Colon (tissue), 2 donors: ENCODE data around the gene NRSN2.

Experiments used
- FAIRE-seq: peaks from 2 replicates; lab custom pipeline; 2012; peaks lifted over from hg19 to GRCh38; lab: Jason Lieb, UNC
- donor health status: control.
- donor health status: control.

Gene NRSN2

DNA sequence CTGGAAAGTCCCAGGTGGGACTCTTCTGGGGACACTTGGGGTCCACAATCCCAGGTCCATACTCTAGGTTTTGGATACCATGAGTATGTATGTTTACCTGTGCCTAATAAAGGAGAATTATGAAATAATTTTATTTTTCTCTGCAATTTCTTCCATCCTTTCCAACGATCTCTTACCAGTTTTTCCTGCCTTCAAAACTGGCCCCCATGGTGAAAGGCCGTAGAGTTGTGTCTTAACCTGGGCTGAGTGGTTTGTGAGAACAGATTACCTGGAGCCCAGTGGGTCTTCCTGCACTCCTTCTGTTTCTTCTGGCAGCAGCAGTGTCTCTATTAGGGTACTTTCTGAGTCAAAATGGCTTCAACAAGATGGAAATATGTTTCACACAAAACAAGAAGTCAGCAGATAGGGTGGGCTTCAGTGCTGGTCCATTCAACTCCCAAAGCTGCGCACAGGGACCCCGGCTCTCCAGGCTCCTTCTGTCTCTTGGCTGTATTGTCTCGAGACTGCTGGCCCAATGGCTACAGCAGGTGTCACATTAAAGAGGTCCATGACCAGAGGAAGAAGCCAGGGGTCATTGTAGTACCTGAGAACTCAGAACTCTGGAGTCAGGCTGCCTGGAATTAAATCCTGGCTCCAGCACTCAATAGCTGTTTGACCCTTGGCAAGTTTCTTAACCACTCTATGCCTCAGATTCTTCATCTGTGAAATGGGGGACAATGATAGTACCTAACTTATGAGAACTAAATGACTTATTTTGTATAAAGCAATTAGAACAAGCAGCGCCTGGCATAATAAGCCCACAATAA, 50.7 kb downstream of the NRSN2 start:
- no peak for FAIRE-seq

DNA sequence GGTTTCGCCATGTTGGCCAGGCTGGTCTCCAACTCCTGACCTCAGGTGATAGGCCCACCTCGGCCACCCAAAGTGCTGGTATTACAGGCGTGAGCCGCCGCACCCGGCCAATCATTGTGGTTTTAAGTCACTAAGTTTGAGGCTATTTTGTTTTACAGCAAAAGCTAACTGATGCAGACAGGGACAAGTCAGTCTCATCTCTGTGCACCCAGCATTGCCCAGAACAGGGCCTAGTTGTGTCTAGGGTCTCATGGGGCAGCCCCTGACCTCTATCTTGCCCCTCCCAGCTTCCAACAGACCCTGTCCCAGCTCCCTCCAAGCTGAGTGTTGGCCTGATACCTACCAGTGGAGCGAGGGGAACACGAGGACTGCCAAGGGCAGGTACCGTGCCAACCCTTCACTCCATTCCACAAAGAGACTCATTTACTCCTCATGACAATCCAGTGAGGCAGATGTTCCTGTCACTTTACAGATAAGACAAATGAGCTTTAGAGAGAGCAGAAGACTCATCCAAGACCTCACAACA, 52.3 kb downstream of the NRSN2 start:
- no peak for FAIRE-seq

DNA sequence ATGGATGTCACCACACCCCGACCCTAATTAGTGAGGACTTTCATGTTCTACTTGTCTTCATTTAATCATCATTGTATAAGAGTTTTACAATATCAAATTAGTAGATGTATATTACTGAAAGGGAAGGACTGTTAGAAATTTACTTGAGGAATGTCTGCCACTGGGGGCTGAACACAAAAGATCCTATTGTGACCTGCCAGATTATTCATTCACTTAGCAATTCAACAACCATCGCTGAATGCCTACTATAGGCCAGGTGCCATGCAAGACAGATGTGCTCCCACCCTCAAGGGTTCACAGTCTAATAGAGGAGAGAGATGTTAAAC, 53.2 kb downstream of the NRSN2 start:
- FAIRE-seq: no peak

DNA sequence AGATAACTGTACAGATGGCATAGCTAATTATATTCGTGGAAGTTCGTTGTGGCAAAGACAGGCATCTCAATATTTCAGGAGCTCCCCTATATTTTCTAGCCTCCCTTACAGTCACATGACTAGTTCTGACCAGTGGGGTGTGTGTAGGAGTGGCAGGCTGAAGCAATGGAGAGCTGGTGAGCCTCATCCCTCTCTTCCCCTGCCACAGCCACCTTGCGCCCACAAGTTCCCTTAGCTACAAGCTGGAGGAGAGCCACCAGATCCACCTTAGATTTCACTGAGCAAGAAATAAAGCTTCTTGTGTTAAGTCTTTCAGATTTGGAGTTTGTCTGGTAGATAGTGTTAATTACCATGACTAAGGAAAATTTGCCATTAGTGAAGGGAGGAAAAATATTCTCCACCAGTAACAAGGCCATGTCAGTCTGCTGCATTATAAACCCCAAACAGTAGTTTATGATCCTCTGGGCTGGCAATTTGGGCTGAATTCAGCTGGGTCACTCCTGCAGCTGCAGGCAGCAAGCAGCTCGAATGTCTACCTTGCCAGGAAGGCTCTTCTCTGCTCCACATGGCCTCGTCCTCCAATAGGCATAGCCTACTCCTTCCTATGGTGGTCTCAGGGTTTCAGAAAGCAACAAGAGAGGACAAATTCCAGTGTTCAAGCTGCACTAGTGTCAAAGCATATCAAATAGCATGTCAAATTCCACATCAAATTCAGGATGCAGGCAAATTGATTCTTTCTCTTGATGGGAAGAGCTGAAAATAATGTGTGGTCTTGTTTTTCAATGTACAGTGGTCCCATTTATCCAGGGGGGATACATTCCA, 53.8 kb downstream of the NRSN2 start:
- FAIRE-seq: no peak

DNA sequence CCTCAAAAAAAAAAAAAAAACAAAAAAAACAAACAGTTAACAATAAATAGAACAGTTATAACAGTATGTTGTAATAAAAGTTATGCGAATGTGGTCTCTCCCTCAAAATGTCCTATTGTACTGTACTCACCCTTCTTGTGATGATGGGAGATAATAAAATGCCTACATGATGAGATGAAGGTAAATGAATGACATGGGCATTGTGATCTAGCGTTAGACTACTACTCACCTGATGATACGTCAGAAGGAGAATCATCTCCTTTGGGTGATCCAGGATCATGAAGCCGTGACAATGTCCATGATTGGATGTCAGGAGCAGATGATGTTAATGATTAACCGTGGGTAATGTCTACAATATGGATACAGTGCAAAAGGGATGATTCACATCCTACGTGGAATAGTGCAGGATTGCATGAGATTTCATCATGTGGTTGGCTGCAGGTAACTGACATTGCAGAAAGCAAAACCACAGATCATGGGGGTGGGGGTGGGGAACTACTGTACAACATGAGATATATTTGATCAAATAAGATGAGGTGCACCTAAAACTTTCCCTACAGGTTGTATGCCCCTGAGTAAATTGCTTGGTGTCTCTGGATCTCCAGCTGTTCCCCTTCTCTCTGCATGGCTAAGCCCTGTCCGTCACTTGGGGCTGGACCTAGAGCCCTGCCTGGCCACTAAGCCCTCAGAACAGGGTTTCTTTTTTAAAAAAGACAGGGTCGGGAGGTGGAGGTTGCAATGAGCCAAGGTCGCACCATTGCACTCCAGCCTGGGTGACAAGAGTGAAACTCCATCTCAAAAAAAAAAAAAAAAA, 55.0 kb downstream of the NRSN2 start:
- no peak for FAIRE-seq

DNA sequence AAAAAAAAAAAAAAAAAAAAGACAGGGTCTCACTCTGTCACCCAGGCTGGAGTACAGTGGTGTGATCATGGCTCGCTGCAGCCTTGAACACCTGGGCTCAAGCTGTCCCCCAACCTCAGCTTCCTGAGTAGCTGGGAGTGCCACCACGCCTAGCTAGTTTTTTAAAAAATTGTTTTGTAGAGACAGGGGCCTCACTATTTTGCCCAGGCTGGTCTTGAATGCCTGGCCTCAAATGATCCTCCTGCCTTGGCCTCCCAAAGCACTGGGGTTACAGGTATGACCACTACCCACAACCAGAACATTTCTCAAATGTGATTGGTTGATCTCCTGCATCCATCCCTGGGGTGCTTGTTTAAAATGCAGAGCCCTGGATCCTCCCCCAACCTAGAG, 55.6 kb downstream of the NRSN2 start:
- no peak for FAIRE-seq

DNA sequence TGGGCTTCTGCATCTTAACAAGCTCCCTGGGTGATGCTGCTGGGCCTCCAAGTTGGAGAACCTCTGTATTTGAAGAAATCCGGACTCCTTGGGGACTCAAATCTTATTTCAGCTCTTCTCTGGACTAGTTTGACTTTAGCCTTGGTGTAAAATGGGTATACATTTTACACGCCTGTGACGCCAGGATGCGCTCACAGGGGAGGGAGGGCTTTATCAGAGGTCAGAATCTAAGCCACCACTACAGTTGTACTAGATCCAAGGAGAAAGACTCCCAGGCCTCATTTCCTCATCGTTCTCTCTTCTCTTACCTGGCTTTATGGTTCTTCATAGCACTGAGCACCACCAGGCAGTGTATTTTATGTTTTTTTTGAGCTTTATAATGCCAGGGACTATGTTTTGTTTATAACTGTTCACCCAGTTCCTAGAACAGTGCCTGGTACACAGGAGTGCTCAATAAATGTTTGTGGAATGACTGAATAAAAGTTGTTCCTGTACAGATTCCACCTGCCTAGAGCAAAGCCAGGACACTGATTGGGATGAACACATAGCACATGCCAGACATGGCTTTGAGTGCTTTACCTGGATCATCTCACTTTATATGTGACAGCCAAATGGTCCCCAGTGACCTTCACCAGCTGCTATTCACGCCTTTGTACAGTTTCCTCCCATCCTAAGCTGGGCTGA, 56.1 kb downstream of the NRSN2 start:
- FAIRE-seq: no peak

DNA sequence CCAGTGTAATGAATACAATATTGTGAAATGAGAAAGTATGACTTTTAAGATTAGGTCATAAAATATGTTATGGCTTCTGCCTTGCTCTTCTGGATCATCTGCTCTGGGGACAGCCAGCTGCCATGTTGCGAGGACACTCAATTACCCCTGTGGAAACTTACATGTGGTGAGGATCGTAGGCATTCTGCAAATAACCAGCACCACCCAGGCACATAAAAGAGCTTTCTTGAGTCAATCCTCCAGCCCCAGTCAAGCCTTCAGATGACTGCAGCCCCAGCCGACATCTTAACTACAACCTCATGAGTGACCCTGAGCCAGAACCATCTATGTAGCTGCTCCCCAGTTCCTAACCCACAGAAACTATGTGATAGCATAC, 56.7 kb downstream of the NRSN2 start:
- no peak for FAIRE-seq

DNA sequence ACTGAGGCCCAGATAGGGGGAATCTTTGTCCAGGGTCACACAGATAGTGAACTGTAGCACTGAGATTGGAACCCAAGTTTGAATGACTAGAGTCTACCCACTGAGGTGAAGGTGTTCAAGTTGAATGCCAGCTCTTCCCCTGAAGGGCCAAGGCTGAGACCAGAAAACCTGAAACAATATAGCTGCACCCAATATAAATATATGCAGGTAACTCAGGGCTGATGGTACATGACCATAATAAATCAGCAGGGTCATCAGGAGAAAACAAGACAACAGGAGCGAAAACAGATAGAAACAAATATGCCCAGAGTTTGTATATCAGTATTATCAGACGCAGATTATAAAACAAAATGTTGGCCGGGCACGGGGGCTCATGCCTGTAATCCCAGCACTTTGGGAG, 57.2 kb downstream of the NRSN2 start:
- FAIRE-seq: no peak
